ENCODE results near the gene SPPL3. TPM values are rescaled to one million over a fixed set of nuclear protein-coding genes. Genes with fewer than 3 reads are reported as not detected.
A peak's percentile ranks its signal among the peaks of the same experiment; 100 is the strongest.

The SPPL3 gene
- total and polyA plus RNA-seq, 2 experiments from 2014 or later: 10.9 to 27.8 TPM

DNA sequence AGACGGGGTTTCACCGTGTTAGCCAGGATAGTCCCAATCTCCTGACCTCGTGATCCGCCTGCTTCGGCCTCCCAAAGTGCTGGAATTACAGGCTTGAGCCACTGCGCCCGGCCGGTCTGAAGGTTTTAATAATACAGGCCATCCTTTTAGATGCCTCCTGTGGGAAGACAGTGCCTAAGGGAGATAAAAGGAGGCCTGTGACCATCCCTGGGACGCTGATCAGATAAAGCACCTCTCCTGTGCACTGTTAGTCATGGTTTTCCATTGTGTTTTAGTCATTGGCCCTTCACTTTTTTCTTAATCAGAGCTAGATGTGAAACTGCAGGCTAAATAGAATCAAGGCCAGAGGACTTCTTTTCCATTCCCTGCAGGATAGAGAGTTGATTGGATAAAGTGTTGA, 186.1 kb downstream of the SPPL3 start:
- Histone ChIP-seq H3K4me2 (no peak overlapping the region), H3K4me1 (ENCODE audit: insufficient read depth) (no peaks in the 10 kb centered on the region), H3K79me2 (replicated peaks; ENCODE audit: insufficient read depth) (peaks cover 18% of the 10 kb centered on the region; the same call in 1 of the 2 replicates), H3K36me3 (ENCODE audit: insufficient read depth) (peaks cover 61% of the 10 kb centered on the region), H2AFZ (no peak overlapping the region), H3K27ac (ENCODE audit: low read depth) (no peak overlapping the region), H3K9me2 (ENCODE audit: insufficient read depth) (no peaks in the 10 kb centered on the region), H3K4me3 (no peak overlapping the region), H4K20me1 (replicated peaks; ENCODE audit: insufficient read depth) (peaks cover 26% of the 10 kb centered on the region), H3F3A (replicated peaks; ENCODE audit: low read depth) (peaks cover 7% of the 10 kb centered on the region; the same call in 1 of the 2 replicates), H3K27me3 (ENCODE audit: insufficient read depth) (no peaks in the 10 kb centered on the region)
- DNase-seq (ENCODE audit: low spot score) (no peak), ATAC-seq (no peak)
- Mint-ChIP-seq H3K4me1 (peaks cover 2% of the 10 kb centered on the region), H3K4me3 (no peak overlapping the region), H3K36me3 (ENCODE audit: low read depth) (peaks cover 93% of the 10 kb centered on the region), H3K9me3 (no peaks in the 10 kb centered on the region), H3K27me3 (ENCODE audit: insufficient read depth, low read depth, poor library complexity) (peaks cover 7% of the 10 kb centered on the region), H3K27ac (no peak overlapping the region)
- TF ChIP-seq STAT1 (IDR thresholded peaks at IDR 0.05; ENCODE audit: unreplicated experiment) (no peak), ZNF114 (CRISPR knock-in tag; IDR thresholded peaks at IDR 0.05) (no peak)
- TF ChIP-seq, protein P1, sequence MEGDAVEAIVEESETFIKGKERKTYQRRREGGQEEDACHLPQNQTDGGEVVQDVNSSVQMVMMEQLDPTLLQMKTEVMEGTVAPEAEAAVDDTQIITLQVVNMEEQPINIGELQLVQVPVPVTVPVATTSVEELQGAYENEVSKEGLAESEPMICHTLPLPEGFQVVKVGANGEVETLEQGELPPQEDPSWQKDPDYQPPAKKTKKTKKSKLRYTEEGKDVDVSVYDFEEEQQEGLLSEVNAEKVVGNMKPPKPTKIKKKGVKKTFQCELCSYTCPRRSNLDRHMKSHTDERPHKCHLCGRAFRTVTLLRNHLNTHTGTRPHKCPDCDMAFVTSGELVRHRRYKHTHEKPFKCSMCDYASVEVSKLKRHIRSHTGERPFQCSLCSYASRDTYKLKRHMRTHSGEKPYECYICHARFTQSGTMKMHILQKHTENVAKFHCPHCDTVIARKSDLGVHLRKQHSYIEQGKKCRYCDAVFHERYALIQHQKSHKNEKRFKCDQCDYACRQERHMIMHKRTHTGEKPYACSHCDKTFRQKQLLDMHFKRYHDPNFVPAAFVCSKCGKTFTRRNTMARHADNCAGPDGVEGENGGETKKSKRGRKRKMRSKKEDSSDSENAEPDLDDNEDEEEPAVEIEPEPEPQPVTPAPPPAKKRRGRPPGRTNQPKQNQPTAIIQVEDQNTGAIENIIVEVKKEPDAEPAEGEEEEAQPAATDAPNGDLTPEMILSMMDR (conservative IDR thresholded peaks at IDR 0.05; ENCODE audit: low read depth in 2 of 2): no peak

DNA sequence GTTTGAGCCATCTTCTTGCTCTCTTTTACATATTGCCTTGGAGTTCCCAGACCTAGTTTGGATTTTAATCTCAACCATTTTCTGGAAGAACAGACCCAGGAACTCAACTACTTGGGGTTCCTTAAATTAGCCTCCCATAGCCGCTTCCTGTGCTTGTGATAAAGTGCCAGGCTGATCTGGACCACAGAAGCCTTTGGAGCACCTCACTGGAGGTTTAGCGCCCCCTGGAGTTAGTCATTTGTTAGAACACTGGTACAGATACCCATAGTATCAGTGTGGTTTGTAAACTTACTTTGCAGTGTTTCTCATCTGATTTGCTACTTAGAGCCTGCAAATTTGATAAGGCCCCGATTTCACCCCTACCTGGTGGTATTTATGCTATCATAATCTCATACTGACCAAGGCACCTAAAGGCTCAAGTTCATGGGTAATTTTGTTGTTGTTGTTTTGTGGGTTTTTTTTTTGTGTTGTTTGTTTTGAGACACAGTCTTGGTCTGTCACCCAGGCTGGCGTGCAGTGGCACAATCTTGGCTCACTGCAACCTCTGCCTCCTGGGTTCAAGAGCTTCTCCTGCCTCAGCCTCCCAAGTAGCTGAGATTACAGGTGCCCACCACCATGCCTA, 190.2 kb downstream of the SPPL3 start:
- ATAC-seq (peak; percentile 50), DNase-seq (ENCODE audit: low spot score) (peak; percentile 97)
- H4K20me1 ChIP-seq (replicated peaks; ENCODE audit: insufficient read depth): peaks cover 12% of the 10 kb centered on the region
- TF ChIP-seq EZH2phosphoT487 (IDR thresholded peaks at IDR 0.05; ENCODE audit: unreplicated experiment) (no peak), CREB1 (CRISPR knock-in tag; IDR thresholded peaks at IDR 0.05; ENCODE audit: low read depth) (0 out of 2 replicates have a peak, but pooled peaks have one; percentile 25)
- TF ChIP-seq, protein P1 (conservative IDR thresholded peaks at IDR 0.05; ENCODE audit: low read depth in 2 of 2): peak; percentile 93 to 94
- peaks cover 34% of the 10 kb centered on the region for H3K36me3 ChIP-seq (ENCODE audit: insufficient read depth)
- no peak overlapping the region for H3K4me3 ChIP-seq
- H3K9me2 ChIP-seq (ENCODE audit: insufficient read depth): no peaks in the 10 kb centered on the region
- H3K27ac ChIP-seq (ENCODE audit: low read depth): no peak overlapping the region
- no peak overlapping the region for H2AFZ ChIP-seq
- Mint-ChIP-seq H3K4me3 (no peak overlapping the region), H3K27me3 (ENCODE audit: insufficient read depth, low read depth, poor library complexity) (peaks cover 9% of the 10 kb centered on the region), H3K9me3 (no peaks in the 10 kb centered on the region), H3K36me3 (ENCODE audit: low read depth) (peaks cover 59% of the 10 kb centered on the region), H3K4me1 (peaks cover 20% of the 10 kb centered on the region), H3K27ac (no peak overlapping the region)
- H3K4me2 ChIP-seq: no peak overlapping the region
- peaks cover 20% of the 10 kb centered on the region; the same call in 1 of the 2 replicates for H3F3A ChIP-seq (replicated peaks; ENCODE audit: low read depth)
- no peaks in the 10 kb centered on the region for H3K27me3 ChIP-seq (ENCODE audit: insufficient read depth)
- H3K4me1 ChIP-seq (ENCODE audit: insufficient read depth): peaks cover 8% of the 10 kb centered on the region
- H3K79me2 ChIP-seq (replicated peaks; ENCODE audit: insufficient read depth): peaks cover 40% of the 10 kb centered on the region

Measured in GM23338 (cell line).